ENCODE data around the gene SLC39A3. TPM values are rescaled to one million over a fixed set of nuclear protein-coding genes. Genes with fewer than 3 reads are reported as not detected.
"Not testable (repeated sequence)": the region's sequence is repeated elsewhere in the genome, so short reads cannot be mapped to it uniquely, and the experiment has no call there.

The SLC39A3 gene
- total and polyA plus RNA-seq, 2 donors (not counting 1 experiment from before 2014, with no cell fraction given) = 23.9 to 28.2 TPM

GRCh38 chr19:2715470-2716274, 24.1 kb downstream of the SLC39A3 start:
- Histone ChIP-seq H3K79me2 (ENCODE audit: control insufficient read depth, insufficient read depth, low read length) (no peaks in the 10 kb centered on the region), H3K4me3 (replicated peaks in 1 of 4; ENCODE audit: control extremely low read depth in 1 of 4, insufficient read depth in 1 of 4, low read depth in 3 of 4, low read length in 4 of 4) (no peak overlapping the region), H3K4me1 (ENCODE audit: control insufficient read depth, extremely low read depth, insufficient read depth, low read length) (no peaks in the 10 kb centered on the region), H3K9ac (ENCODE audit: insufficient read depth, low read length) (no peak overlapping the region), H3K27me3 (ENCODE audit: control insufficient read depth, insufficient read depth, low read length) (no peaks in the 10 kb centered on the region), H4K20me1 (ENCODE audit: control insufficient read depth, extremely low read depth, insufficient read depth, low read length) (no peaks in the 10 kb centered on the region), H3K4me2 (ENCODE audit: extremely low read depth, insufficient read depth, low read length) (no peak overlapping the region), H3K36me3 (ENCODE audit: control insufficient read depth, insufficient read depth, low read length) (no peaks in the 10 kb centered on the region), H3K9me3 (ENCODE audit: control insufficient read depth, insufficient read depth, low read depth, low read length) (no peaks in the 10 kb centered on the region), H3K27ac (ENCODE audit: insufficient read depth, low read length) (no peak overlapping the region), H2AFZ (ENCODE audit: low read length) (no peak overlapping the region)
- TF ChIP-seq EZH2 (IDR thresholded peaks at IDR 0.05; ENCODE audit: low read length, missing control alignments) = no peak
- TF ChIP-seq, protein P1, sequence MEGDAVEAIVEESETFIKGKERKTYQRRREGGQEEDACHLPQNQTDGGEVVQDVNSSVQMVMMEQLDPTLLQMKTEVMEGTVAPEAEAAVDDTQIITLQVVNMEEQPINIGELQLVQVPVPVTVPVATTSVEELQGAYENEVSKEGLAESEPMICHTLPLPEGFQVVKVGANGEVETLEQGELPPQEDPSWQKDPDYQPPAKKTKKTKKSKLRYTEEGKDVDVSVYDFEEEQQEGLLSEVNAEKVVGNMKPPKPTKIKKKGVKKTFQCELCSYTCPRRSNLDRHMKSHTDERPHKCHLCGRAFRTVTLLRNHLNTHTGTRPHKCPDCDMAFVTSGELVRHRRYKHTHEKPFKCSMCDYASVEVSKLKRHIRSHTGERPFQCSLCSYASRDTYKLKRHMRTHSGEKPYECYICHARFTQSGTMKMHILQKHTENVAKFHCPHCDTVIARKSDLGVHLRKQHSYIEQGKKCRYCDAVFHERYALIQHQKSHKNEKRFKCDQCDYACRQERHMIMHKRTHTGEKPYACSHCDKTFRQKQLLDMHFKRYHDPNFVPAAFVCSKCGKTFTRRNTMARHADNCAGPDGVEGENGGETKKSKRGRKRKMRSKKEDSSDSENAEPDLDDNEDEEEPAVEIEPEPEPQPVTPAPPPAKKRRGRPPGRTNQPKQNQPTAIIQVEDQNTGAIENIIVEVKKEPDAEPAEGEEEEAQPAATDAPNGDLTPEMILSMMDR (conservative IDR thresholded peaks at IDR 0.05 in 1 of 2, IDR thresholded peaks at IDR 0.05 in 1 of 2; ENCODE audit: low read depth in 1 of 2, low read length in 2 of 2) = no peak
- DNase-seq (ENCODE audit: low read depth in 2 of 2) = no peak

DNA sequence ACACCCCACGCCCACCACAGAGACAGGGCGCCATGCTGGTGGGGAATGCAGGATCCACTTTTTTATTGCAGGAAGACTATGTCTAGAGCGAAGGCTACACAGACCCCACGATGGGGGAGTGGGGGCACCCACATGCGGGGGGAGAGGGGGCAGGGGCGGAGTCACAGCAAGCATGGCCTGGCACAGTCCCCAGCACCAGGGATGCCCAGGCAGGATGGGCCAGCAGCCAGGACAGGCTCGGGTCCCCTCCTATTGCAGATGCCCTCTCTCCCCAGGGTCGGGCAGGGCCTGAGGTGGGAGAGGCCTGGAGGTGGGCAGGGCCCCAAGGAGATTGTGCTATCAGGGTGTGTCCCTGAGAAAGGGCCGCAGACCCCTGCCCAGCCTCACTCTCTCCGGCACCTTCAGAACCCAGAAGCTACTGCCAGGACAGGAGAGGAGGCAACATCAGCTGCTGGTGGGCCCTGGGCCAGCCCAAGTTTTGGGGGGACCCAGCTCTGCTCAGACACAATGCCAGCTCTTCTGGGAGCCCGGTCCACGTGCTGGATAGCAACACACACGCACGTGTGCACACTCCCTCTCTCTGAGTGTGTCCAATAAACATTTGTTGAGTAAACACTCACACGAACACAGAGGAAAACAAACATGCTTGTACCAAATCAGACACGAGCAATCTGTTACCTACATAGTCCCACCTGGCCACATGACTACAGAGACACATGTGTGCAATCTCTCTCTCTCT, 25.1 kb downstream of the SLC39A3 start:
- no peaks in the 10 kb centered on the region for H3K27me3 ChIP-seq (ENCODE audit: control insufficient read depth, insufficient read depth, low read length)
- no peak overlapping the region for H3K4me3 ChIP-seq (replicated peaks in 1 of 4; ENCODE audit: control extremely low read depth in 1 of 4, insufficient read depth in 1 of 4, low read depth in 3 of 4, low read length in 4 of 4)
- no peaks in the 10 kb centered on the region for H4K20me1 ChIP-seq (ENCODE audit: control insufficient read depth, extremely low read depth, insufficient read depth, low read length)
- H3K4me2 ChIP-seq (ENCODE audit: extremely low read depth, insufficient read depth, low read length) = no peak overlapping the region
- H3K9ac ChIP-seq (ENCODE audit: insufficient read depth, low read length) = no peak overlapping the region
- TF ChIP-seq EZH2 (IDR thresholded peaks at IDR 0.05; ENCODE audit: low read length, missing control alignments) = no peak
- TF ChIP-seq, protein P1 (conservative IDR thresholded peaks at IDR 0.05 in 1 of 2, IDR thresholded peaks at IDR 0.05 in 1 of 2; ENCODE audit: low read depth in 1 of 2, low read length in 2 of 2) = no peak
- H3K79me2 ChIP-seq (ENCODE audit: control insufficient read depth, insufficient read depth, low read length) = no peaks in the 10 kb centered on the region
- H2AFZ ChIP-seq (ENCODE audit: low read length) = no peak overlapping the region
- no peaks in the 10 kb centered on the region for H3K36me3 ChIP-seq (ENCODE audit: control insufficient read depth, insufficient read depth, low read length)
- DNase-seq (ENCODE audit: low read depth in 2 of 2) = no peak
- H3K9me3 ChIP-seq (ENCODE audit: control insufficient read depth, insufficient read depth, low read depth, low read length) = no peaks in the 10 kb centered on the region
- H3K4me1 ChIP-seq (ENCODE audit: control insufficient read depth, extremely low read depth, insufficient read depth, low read length) = no peaks in the 10 kb centered on the region
- no peak overlapping the region for H3K27ac ChIP-seq (ENCODE audit: insufficient read depth, low read length)

DNA sequence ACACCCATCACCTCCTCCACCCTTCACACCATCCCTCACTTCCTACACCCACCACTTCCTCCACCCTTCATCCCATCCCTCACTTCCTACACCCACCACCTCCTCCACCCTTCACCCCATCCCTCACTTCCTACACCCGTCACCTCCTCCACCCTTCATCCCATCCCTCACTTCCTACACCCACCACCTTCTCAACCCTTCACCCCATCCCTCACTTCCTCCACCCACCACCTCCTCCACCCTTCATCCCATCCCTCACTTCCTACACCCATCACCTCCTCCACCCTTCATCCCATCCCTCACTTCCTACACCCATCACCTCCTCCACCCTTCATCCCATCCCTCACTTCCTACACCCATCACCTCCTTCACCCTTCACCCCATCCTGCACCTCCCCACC, 25.7 kb downstream of the SLC39A3 start:
- not testable (repeated sequence) for H3K4me3 ChIP-seq (replicated peaks in 1 of 4; ENCODE audit: control extremely low read depth in 1 of 4, insufficient read depth in 1 of 4, low read depth in 3 of 4, low read length in 4 of 4)

DNA sequence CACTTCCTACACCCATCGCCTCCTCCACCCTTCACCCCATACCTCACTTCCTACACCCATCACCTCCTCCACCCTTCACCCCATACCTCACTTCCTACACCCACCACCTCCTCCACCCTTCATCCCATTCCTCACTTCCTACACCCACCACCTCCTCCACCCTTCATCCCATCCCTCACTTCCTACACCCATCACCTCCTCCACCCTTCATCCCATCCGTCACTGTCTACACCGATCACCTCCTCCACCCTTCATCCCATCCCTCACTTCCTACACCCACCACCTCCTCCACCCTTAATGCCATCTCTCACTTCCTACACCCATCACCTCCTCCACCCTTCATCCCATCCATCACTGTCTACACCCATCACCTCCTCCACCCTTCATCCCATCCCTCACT, 26.6 kb downstream of the SLC39A3 start:
- not testable (repeated sequence) for H3K27me3 ChIP-seq (ENCODE audit: control insufficient read depth, insufficient read depth, low read length); H3K4me2 ChIP-seq (ENCODE audit: extremely low read depth, insufficient read depth, low read length); H3K4me1 ChIP-seq (ENCODE audit: control insufficient read depth, extremely low read depth, insufficient read depth, low read length); H3K79me2 ChIP-seq (ENCODE audit: control insufficient read depth, insufficient read depth, low read length); DNase-seq (ENCODE audit: low read depth in 2 of 2); H3K9me3 ChIP-seq (ENCODE audit: control insufficient read depth, insufficient read depth, low read depth, low read length); H3K36me3 ChIP-seq (ENCODE audit: control insufficient read depth, insufficient read depth, low read length); H2AFZ ChIP-seq (ENCODE audit: low read length); H3K4me3 ChIP-seq (replicated peaks in 1 of 4; ENCODE audit: control extremely low read depth in 1 of 4, insufficient read depth in 1 of 4, low read depth in 3 of 4, low read length in 4 of 4); H3K9ac ChIP-seq (ENCODE audit: insufficient read depth, low read length); H3K27ac ChIP-seq (ENCODE audit: insufficient read depth, low read length); H4K20me1 ChIP-seq (ENCODE audit: control insufficient read depth, extremely low read depth, insufficient read depth, low read length)

More for the DNA sequence above, 25.7 kb downstream of the SLC39A3 start:
- H3K27ac ChIP-seq (ENCODE audit: insufficient read depth, low read length); H3K9ac ChIP-seq (ENCODE audit: insufficient read depth, low read length); H3K4me1 ChIP-seq (ENCODE audit: control insufficient read depth, extremely low read depth, insufficient read depth, low read length); DNase-seq (ENCODE audit: low read depth in 2 of 2); H3K4me2 ChIP-seq (ENCODE audit: extremely low read depth, insufficient read depth, low read length); H4K20me1 ChIP-seq (ENCODE audit: control insufficient read depth, extremely low read depth, insufficient read depth, low read length); H2AFZ ChIP-seq (ENCODE audit: low read length); H3K27me3 ChIP-seq (ENCODE audit: control insufficient read depth, insufficient read depth, low read length); H3K36me3 ChIP-seq (ENCODE audit: control insufficient read depth, insufficient read depth, low read length); H3K79me2 ChIP-seq (ENCODE audit: control insufficient read depth, insufficient read depth, low read length); H3K9me3 ChIP-seq (ENCODE audit: control insufficient read depth, insufficient read depth, low read depth, low read length): not testable (repeated sequence)
